Small intestine (tissue), 7 donors: Measurements from ENCODE around the gene SEC22C. TPM values are rescaled to one million over a fixed set of nuclear protein-coding genes. Genes with fewer than 3 reads are reported as not detected.

Experiments used
- DNase-seq, 2 donors: peaks; one replicate each; pipeline versions ENCODE4 v3.0.0 to v3.0.0-alpha.2; 2013
- FAIRE-seq: peaks from 2 replicates; lab custom pipeline; 2012; peaks lifted over from hg19 to GRCh38; lab: Jason Lieb, UNC
- H3K27ac ChIP-seq, 3 donors: one replicate each; pipeline ENCODE4 v1.5.1; 2013; ENCODE audit warnings: low read length in 2 of 3, mild to moderate bottlenecking in 2 of 3, control low read depth in 1 of 3, inconsistent platforms in 1 of 3, low read depth in 1 of 3, moderate library complexity in 1 of 3
- H3K27me3 ChIP-seq, 3 donors: one replicate each; pipeline ENCODE4 v1.6.1; 2013; ENCODE audit warnings: low read length in 3 of 3, inconsistent platforms in 1 of 3; ENCODE audit not compliant: control insufficient read depth in 3 of 3, insufficient read depth in 3 of 3
- H3K36me3 ChIP-seq, 3 donors: one replicate each; pipeline ENCODE4 v1.6.1; 2013; ENCODE audit warnings: low read length in 3 of 3, inconsistent platforms in 1 of 3, low read depth in 1 of 3, mild to moderate bottlenecking in 1 of 3, moderate library complexity in 1 of 3; ENCODE audit not compliant: control insufficient read depth in 3 of 3, insufficient read depth in 2 of 3
- H3K4me1 ChIP-seq, 3 donors: one replicate each; pipeline ENCODE4 v1.6.1; 2013; ENCODE audit warnings: low read length in 2 of 3, inconsistent platforms in 1 of 3, low read depth in 1 of 3, mild to moderate bottlenecking in 1 of 3, moderate library complexity in 1 of 3; ENCODE audit not compliant: control insufficient read depth in 3 of 3, insufficient read depth in 2 of 3
- H3K4me3 ChIP-seq, 3 donors: one replicate each; pipeline ENCODE4 v1.5.1; 2013; ENCODE audit warnings: low read length in 3 of 3, control low read depth in 1 of 3, inconsistent platforms in 1 of 3, low read depth in 1 of 3, mild to moderate bottlenecking in 1 of 3, moderate library complexity in 1 of 3
- H3K9me3 ChIP-seq, 2 donors: one replicate each; pipeline ENCODE4 v1.6.1; 2013; ENCODE audit warnings: low read depth in 1 of 2, low read length in 1 of 2; ENCODE audit not compliant: control insufficient read depth in 2 of 2, insufficient read depth in 1 of 2
- WGBS, 3 donors: extraction: QIAGEN DNeasy Blood & Tissue Kit; methylation state at CpG; one replicate each; pipeline ENCODE4 v1.1.7; 2013; 5-methylcytosine and 5-hydroxymethylcytosine counted together
- polyA plus RNA-seq, 4 donors: library from polyadenylated mRNA; stranded (reverse) in 3 of 4; unstranded in 1 of 4; fragments of 200-250 nt in 3 of 4; fragments of 120-200 nt in 1 of 4; gene quantifications; one replicate each; pipeline versions ENCODE4 v1.2.1 to v1.2.3, GENCODE V29; 2013
- donor health status: healthy with polysubstance abuse.
- donor health status: control.
- donor health status: control.
- donor health status: Bipolar disorder and iron deficiency.
- donor health status: healthy.

SEC22C gene
- polyA plus RNA-seq, 4 donors = 24.1 to 49.9 (median 39.5) TPM

- DNase-seq (peak; percentile 71 to 82), FAIRE-seq (no peak)
- Histone ChIP-seq H3K27me3 (no peaks in the 10 kb centered on the region), H3K27ac (peak overlapping the region in 2 of 3 donors; percentile 81 to 93), H3K36me3 (peaks cover 0 to 67% (median 0%) of the 10 kb centered on the region in 3 donors), H3K9me3 (no peaks in the 10 kb centered on the region), H3K4me3 (no peak overlapping the region), H3K4me1 (peaks cover 4 to 84% (median 30%) of the 10 kb centered on the region in 3 donors)
- WGBS, 3 donors = 75 to 88% (median 80%) methylated on average over 1 of the region's 1 CpG
These were observed 70.6 kb downstream of the SEC22C start for GRCh38 chr3:42511201-42511600.

DNA sequence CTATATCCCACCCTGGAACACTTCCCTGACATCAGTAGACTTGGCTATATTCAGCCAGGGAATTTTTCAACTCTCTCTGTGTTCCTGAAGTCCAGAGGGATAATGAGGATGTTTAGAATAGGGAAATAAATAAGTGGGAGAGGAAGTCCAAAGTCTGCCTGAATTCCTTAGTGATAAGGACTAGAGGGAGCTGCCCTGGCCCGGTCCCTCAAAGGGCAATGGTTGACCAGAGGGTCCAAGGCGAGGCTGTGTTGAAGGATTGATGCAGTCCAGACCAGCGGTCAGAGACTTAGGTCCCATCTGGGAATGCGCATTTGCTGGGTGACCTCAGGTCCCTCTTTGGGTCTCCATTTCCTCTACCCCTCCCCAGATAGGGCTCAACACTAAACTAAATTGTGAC lies 71.4 kb downstream of the SEC22C start:
- H3K9me3 ChIP-seq = no peaks in the 10 kb centered on the region
- no peaks in the 10 kb centered on the region for H3K27me3 ChIP-seq
- H3K4me3 ChIP-seq = no peak overlapping the region
- H3K4me1 ChIP-seq = peaks cover 4 to 89% (median 30%) of the 10 kb centered on the region in 3 donors
- WGBS, 3 donors = 28 to 57% (median 48%) methylated on average over 4 of the region's 4 CpGs
- H3K27ac ChIP-seq = peak overlapping the region; percentile 68 to 93 (median 81)
- H3K36me3 ChIP-seq = peaks cover 0 to 69% (median 0%) of the 10 kb centered on the region in 3 donors
- peak; percentile 85 to 93 for DNase-seq
- FAIRE-seq = no peak

DNA sequence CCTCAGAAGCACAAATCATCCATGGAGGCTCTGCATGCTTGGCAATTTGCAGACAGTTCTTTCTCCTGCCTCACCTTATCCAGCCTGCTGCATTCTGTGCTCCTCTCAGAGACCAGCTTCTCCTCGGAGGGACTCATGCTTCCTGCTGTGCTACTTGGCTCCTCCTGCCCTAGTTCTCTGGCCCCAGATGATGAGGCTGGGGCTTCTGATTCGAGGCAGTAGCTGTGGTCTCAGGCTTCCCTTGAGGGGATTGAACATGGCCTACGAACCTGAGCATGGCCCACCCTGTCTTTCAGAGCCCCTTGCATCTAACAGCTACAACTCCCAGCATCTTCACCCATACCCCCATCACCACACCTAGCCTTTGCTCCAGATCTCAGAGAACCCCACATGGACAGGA lies 72.7 kb downstream of the SEC22C start:
- no peak overlapping the region for H3K4me3 ChIP-seq
- DNase-seq = no peak
- H3K9me3 ChIP-seq = no peaks in the 10 kb centered on the region
- FAIRE-seq = no peak
- no peaks in the 10 kb centered on the region for H3K27me3 ChIP-seq
- peaks cover 4 to 93% (median 27%) of the 10 kb centered on the region in 3 donors for H3K4me1 ChIP-seq
- peak overlapping the region in 2 of 3 donors; percentile 78 to 93 for H3K27ac ChIP-seq
- WGBS, 3 donors = 66 to 73% (median 72%) methylated on average over 3 of the region's 3 CpGs
- peaks cover 0 to 61% (median 0%) of the 10 kb centered on the region in 3 donors for H3K36me3 ChIP-seq

GRCh38 chr3:42508562-42508961 lies 73.2 kb downstream of the SEC22C start:
- Histone ChIP-seq H3K9me3 (no peaks in the 10 kb centered on the region), H3K4me1 (peaks cover 4 to 96% (median 25%) of the 10 kb centered on the region in 3 donors)
- no peak for DNase-seq

GRCh38 chr3:42507761-42508335 lies 73.9 kb downstream of the SEC22C start:
- DNase-seq = peak in 1 of 2 donors; percentile 74
- peak overlapping the region; percentile 78 to 93 (median 93) for H3K27ac ChIP-seq
- WGBS, 3 donors = 15 to 53% (median 22%) methylated on average over 6 of the region's 6 CpGs

More at GRCh38 chr3:42508562-42508961, 73.2 kb downstream of the SEC22C start:
- 40 to 63% (median 52%) methylated on average over 4 of the region's 4 CpGs for WGBS, 3 donors
- Histone ChIP-seq H3K27ac (peak overlapping the region in 2 of 3 donors; percentile 78 to 93), H3K27me3 (no peaks in the 10 kb centered on the region), H3K36me3 (peaks cover 0 to 59% (median 0%) of the 10 kb centered on the region in 3 donors), H3K4me3 (no peak overlapping the region)
- no peak for FAIRE-seq

GRCh38 chr3:42507252-42507651 lies 74.5 kb downstream of the SEC22C start:
- Histone ChIP-seq H3K27me3 (peaks cover 0 to under 1% (median 0%) of the 10 kb centered on the region in 3 donors), H3K4me3 (no peak overlapping the region)
- 8 to 38% (median 21%) methylated on average over 7 of the region's 7 CpGs for WGBS, 3 donors

More at GRCh38 chr3:42507761-42508335, 73.9 kb downstream of the SEC22C start:
- H3K4me1 ChIP-seq = peaks cover 4 to 91% (median 25%) of the 10 kb centered on the region in 3 donors
- H3K36me3 ChIP-seq = peaks cover 0 to 52% (median 0%) of the 10 kb centered on the region in 3 donors
- FAIRE-seq = no peak
- H3K27me3 ChIP-seq = no peaks in the 10 kb centered on the region
- H3K9me3 ChIP-seq = no peaks in the 10 kb centered on the region
- no peak overlapping the region for H3K4me3 ChIP-seq

DNA sequence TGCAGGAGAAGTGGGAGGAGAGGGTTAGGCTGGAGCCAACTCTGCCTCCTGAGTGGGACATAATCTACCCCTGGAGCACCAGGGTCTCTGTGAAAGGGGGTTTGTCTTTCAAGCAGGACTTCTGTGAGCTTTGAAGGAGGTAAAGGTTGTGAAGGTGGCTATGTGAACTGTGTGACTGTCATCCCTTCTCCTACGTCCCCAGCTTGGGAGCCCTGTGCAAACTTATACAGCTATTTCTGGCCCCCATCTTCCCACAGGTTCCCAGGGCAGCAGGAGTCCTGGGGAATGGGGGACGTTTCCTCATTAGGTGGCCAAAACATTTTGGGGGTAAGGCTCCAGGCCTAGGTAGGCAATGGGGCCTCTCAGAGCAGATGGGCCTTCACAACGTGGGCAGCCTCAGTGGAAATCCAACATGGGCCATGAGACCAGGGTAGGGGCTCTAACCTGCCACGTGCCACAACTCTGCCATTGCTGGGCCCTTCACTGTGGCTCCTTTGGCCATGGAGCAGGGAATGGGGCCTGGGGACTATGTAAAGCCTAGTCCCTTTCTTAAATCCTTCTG lies 75.8 kb downstream of the SEC22C start:
- peak overlapping the region in 1 of 3 donors; percentile 31 for H3K4me3 ChIP-seq
- peaks cover 0 to 13% (median 2%) of the 10 kb centered on the region in 3 donors for H3K27me3 ChIP-seq
- no peaks in the 10 kb centered on the region for H3K9me3 ChIP-seq
- 48 to 77% (median 52%) methylated on average over 4 of the region's 4 CpGs for WGBS, 3 donors
- H3K36me3 ChIP-seq = peaks cover 0 to 37% (median 0%) of the 10 kb centered on the region in 3 donors
- DNase-seq = no peak
- FAIRE-seq = no peak
- peaks cover 4 to 84% (median 19%) of the 10 kb centered on the region in 3 donors for H3K4me1 ChIP-seq
- H3K27ac ChIP-seq = peak overlapping the region; percentile 93 to 95 (median 95)

More at GRCh38 chr3:42507252-42507651, 74.5 kb downstream of the SEC22C start:
- no peaks in the 10 kb centered on the region for H3K9me3 ChIP-seq
- DNase-seq = peak; percentile 87 to 93
- H3K4me1 ChIP-seq = peaks cover 4 to 86% (median 22%) of the 10 kb centered on the region in 3 donors
- no peak for FAIRE-seq
- H3K27ac ChIP-seq = peak overlapping the region; percentile 78 to 93 (median 93)
- H3K36me3 ChIP-seq = peaks cover 0 to 46% (median 0%) of the 10 kb centered on the region in 3 donors

- WGBS, 3 donors = 40 to 73% (median 53%) methylated on average over 6 of the region's 6 CpGs
- Histone ChIP-seq H3K9me3 (no peaks in the 10 kb centered on the region), H3K36me3 (peaks cover 0 to 33% (median 0%) of the 10 kb centered on the region in 3 donors), H3K27ac (peak overlapping the region; percentile 93 to 95 (median 95)), H3K4me1 (peaks cover 4 to 78% (median 17%) of the 10 kb centered on the region in 3 donors), H3K27me3 (peaks cover 0 to 19% (median 2%) of the 10 kb centered on the region in 3 donors), H3K4me3 (peak overlapping the region in 2 of 3 donors; percentile 8 to 31)
- FAIRE-seq (no peak), DNase-seq (peak; percentile 81 to 92)
These were observed 76.5 kb downstream of the SEC22C start for GRCh38 chr3:42505128-42505848.
